Heart left ventricle (tissue), 16 donors: Measurements from ENCODE around the gene DDTL. TPM values are rescaled to one million over a fixed set of nuclear protein-coding genes. Genes with fewer than 3 reads are reported as not detected.
"Not testable (repeated sequence)": the region's sequence is repeated elsewhere in the genome, so short reads cannot be mapped to it uniquely, and the experiment has no call there.

ENCODE experiments used
- ATAC-seq, 4 donors: fragments of 200-7000 bp; cut with Tn5 transposase; one replicate each; pipeline ENCODE4 v1.9.1; 2020 to 2022; ENCODE audit warnings: moderate library complexity in 4 of 4, mild to moderate bottlenecking in 3 of 4, moderate number of reproducible peaks in 1 of 4
- DNase-seq, 5 donors: peaks; one replicate each; pipeline ENCODE4 v3.0.0-alpha.2; 2020
- H3K27ac ChIP-seq, 12 donors: fragments of 200-600 bp; sonication (generic) in 4 of 12; one replicate each; pipeline versions ENCODE4 v1.5.0 to v1.8.0; 2016 to 2022; ENCODE audit warnings: mild to moderate bottlenecking in 2 of 12
- H3K27me3 ChIP-seq, 9 donors: fragments of 200-600 bp; sonication (generic) in 2 of 9; one replicate each; pipeline versions ENCODE4 v1.5.1 to v1.8.0; 2016 to 2022; ENCODE audit warnings: mild to moderate bottlenecking in 3 of 9
- H3K36me3 ChIP-seq, 9 donors: fragments of 200-600 bp; sonication (generic) in 2 of 9; one replicate each; pipeline versions ENCODE4 v1.5.0 to v1.8.0; 2018 to 2022; ENCODE audit warnings: mild to moderate bottlenecking in 2 of 9
- H3K4me1 ChIP-seq, 12 donors: fragments of 200-600 bp; sonication (generic) in 4 of 12; one replicate each; pipeline versions ENCODE4 v1.5.0 to v1.8.0; 2016 to 2022; ENCODE audit warnings: mild to moderate bottlenecking in 3 of 12
- H3K4me3 ChIP-seq, 12 donors: fragments of 200-600 bp; sonication (generic) in 4 of 12; one replicate each; pipeline versions ENCODE4 v1.5.0 to v1.8.0; 2017 to 2022; ENCODE audit warnings: mild to moderate bottlenecking in 9 of 12, moderate library complexity in 4 of 12
- H3K9me3 ChIP-seq, 12 donors: fragments of 200-600 bp; sonication (generic) in 4 of 12; one replicate each; pipeline versions ENCODE4 v1.5.0 to v1.8.0; 2016 to 2022; ENCODE audit warnings: mild to moderate bottlenecking in 1 of 12
- CTCF ChIP-seq, 12 donors: fragments of 200-600 bp; sonication (generic) in 4 of 12; IDR thresholded peaks; one replicate each; pipeline versions ENCODE4 v1.5.0 to v1.8.0; 2018 to 2022; ENCODE audit warnings: antibody characterized with exemption in 12 of 12, mild to moderate bottlenecking in 5 of 12
- POLR2A ChIP-seq, 2 donors: fragments of 450-650 bp; IDR thresholded peaks; one replicate each; pipeline ENCODE4 v1.6.1; 2017; ENCODE audit warnings: antibody characterized with exemption in 2 of 2, mild to moderate bottlenecking in 2 of 2, moderate library complexity in 2 of 2
- WGBS, 4 donors: extraction: QIAGEN DNeasy Blood & Tissue Kit in 2 of 4; methylation state at CpG; one replicate each; pipeline versions ENCODE4 v1.1.5 to v1.1.7; 2013 to 2018; 5-methylcytosine and 5-hydroxymethylcytosine counted together
- intact Hi-C, 10 donors: fragments of 100-400 bp; cut with DNase I; formaldehyde crosslinking; loops; one replicate each; pipeline versions ENCODE4 v1.11.1 to v1.14.2; 2022
- polyA plus RNA-seq, 2 donors: library from polyadenylated mRNA; stranded (reverse); fragments of 200-250 nt; gene quantifications; one replicate each; pipeline ENCODE4 v1.2.3, GENCODE V29; 2013
- total RNA-seq, 9 donors: library from RNA; depleted of rRNA in 2 of 9; stranded (reverse); fragments of >200 nt in 2 of 9; fragmentation: NEBNext Ultra II Directional in 3 of 9; extraction: Animal tissue kit (Norgen Biotek cat#: 25700) in 3 of 9; gene quantifications; one replicate each; pipeline versions ENCODE4 v1.1.0 to v1.2.4, GENCODE V29; 2016 to 2023
- donor health status: ischemic (EF 13 %, LVEDD 7.1; RV severe dilation, severe dysfunction).
- donor health status: healthy with polysubstance abuse.
- donor health status: DM: no; HTN: yes; CAD: no.
- donor health status: DM: no; HTN: no; CAD: no.
- donor health status: ischemic (EF 25% LVEDD 6.9; RV normal size, moderate dysfunction).
- donor health status: ischemic (EF 25% LVEDD 5.7; RV mildly dilated, moderate dysfunction).
- donor health status: healthy.
- donor health status: DM: yes; HTN: yes; CAD: no.
- donor health status: ischemic (EF 35%, LVEDD 5.7; RV mildly dilated, moderate dysfunction).
- donor health status: nonischemic (EF 11% LVEDD 7.7; RV severe dilation, severe dysfunction).
- donor health status: DM: yes; HTN: yes; CAD: no.
- donor health status: PGD.
- donor health status: ischemic (EF 29% LVEDD 5.4; RV normal size, mild dysfunction).
- donor health status: nonischemic (EF 23%, LVEDD 6.1; RV moderate dilation, normal function).

DDTL gene
- total and polyA plus RNA-seq, 11 donors = 1.1 to 6.7 (median 2.2) TPM; not detected in 4

GRCh38 chr22:23969071-23969470 is 2.4 kb downstream of the DDTL start:
- Histone ChIP-seq H3K36me3 (peaks cover 0 to 30% (median 26%) of the 10 kb centered on the region in 9 donors), H3K9me3 (no peaks in the 10 kb centered on the region), H3K4me1 (peaks cover 0 to 22% (median 1%) of the 10 kb centered on the region in 12 donors), H3K27me3 (no peaks in the 10 kb centered on the region), H3K27ac (no peak overlapping the region), H3K4me3 (no peak overlapping the region)
- TF ChIP-seq POLR2A (IDR thresholded peaks at IDR 0.05) = no peak
- TF ChIP-seq CTCF (IDR thresholded peaks at IDR 0.05) = no peak
- no peak for DNase-seq
- ATAC-seq = no peak
- 87 to 100% (median 91%) methylated on average over 2 to 3 of the region's 3 CpGs for WGBS, 4 donors
- intact Hi-C loops = loop anchor here in 2 of 10 donors (5.0 kb wide), 1 partner anchor 37 kb away; no protein-coding TSS in a partner anchor

DNA sequence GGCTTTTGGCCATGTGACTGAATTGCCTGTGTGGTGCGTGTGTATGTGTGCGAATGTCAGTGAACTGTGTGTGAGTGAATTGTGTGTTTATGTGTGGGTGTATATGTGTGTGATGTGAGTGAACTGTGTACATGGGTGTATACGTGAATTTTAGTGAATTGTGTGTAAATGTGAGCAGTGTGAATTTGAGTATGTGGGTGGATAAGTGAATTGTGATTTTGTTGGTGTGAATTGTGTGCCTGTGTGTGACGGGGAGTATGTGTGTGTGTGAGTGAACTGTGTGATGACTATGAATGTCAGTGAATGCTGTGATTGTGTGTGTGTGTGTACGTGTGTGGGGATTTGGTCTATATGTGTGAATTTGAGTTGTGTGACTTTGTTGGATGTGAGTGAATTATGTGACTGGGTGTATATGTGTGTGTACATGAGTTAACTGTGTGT is 3.5 kb downstream of the DDTL start:
- no peaks in the 10 kb centered on the region for H3K27me3 ChIP-seq
- peaks cover 0 to 22% (median 1%) of the 10 kb centered on the region in 12 donors for H3K4me1 ChIP-seq
- peaks cover 0 to 30% (median 26%) of the 10 kb centered on the region in 9 donors for H3K36me3 ChIP-seq
- no peak overlapping the region for H3K27ac ChIP-seq
- TF ChIP-seq CTCF (IDR thresholded peaks at IDR 0.05) (no peak), POLR2A (IDR thresholded peaks at IDR 0.05) (no peak)
- no peaks in the 10 kb centered on the region for H3K9me3 ChIP-seq
- H3K4me3 ChIP-seq = no peak overlapping the region
- no peak for ATAC-seq
- no peak for DNase-seq
- WGBS, 4 donors = 63 to 80% (median 75%) methylated on average over 5 of the region's 5 CpGs
- intact Hi-C loops = loop anchor here in 3 of 10 donors (5.0 kb wide), 2 partner anchors 38 to 43 kb away; no protein-coding TSS in a partner anchor

GRCh38 chr22:23970816-23971486 is 4.3 kb downstream of the DDTL start:
- Histone ChIP-seq H3K4me3 (no peak overlapping the region), H3K36me3 (peaks cover 0 to 30% (median 26%) of the 10 kb centered on the region in 9 donors), H3K27ac (no peak overlapping the region), H3K9me3 (no peaks in the 10 kb centered on the region), H3K27me3 (no peaks in the 10 kb centered on the region), H3K4me1 (peaks cover 0 to 22% (median 1%) of the 10 kb centered on the region in 12 donors)
- intact Hi-C loops = loop anchor here in 3 of 10 donors (5.0 kb wide), 2 partner anchors 39 to 44 kb away; no protein-coding TSS in a partner anchor
- DNase-seq (peak in 1 of 5 donors; percentile 24), ATAC-seq (no peak)
- 50 to 79% (median 69%) methylated on average over 5 to 6 of the region's 6 CpGs for WGBS, 4 donors
- TF ChIP-seq CTCF (IDR thresholded peaks at IDR 0.05) (no peak), POLR2A (IDR thresholded peaks at IDR 0.05) (no peak)

DNA sequence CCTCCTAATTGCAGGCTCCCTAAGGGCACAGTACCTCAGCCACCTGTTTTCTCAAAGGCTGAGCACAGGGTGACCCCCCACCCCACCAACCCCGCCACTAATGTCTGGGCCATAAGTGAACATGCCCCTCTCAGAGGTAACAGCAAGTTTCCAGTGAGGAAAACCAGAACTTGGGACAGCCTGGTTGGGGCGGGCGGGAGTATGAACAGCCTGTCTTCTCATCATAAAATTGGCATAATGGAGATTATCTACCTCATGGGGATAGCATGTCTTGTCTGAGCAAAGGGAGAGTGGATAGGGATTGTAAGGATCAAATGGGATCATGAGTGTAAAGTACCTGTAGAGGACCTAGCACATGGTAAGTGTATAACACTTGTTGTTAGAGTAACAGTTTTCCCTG is 5.2 kb downstream of the DDTL start:
- H3K27ac ChIP-seq, ATAC-seq: not testable (repeated sequence)
- 84 to 97% (median 91%) methylated on average over 3 of the region's 3 CpGs for WGBS, 4 donors

DNA sequence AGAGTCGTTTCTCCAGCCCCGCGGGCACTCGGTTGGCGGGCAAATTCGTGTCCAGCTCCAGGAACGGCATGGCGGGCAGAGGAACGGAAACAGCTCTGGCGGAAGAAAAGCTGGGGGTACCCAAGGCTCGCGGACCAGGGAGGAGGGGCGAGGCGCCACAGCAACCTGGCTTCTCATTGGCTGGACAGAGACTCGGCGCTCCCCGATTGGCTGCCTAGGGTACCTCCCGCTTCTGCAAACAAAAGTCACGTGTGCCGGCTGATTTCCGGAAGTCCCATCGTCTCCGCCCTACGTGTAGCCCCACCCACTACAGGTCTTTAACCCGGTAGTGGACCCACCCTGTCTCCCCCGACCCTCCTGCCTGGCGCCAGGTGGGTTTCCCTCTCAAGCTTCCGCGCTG is 7.7 kb downstream of the DDTL start, which contains the start of gene DDT:
DDT (minus strand) TSS at position 97 of the 400 bp plus-strand sequence; CDS start at position 70, 27 bp downstream.
- WGBS, 4 donors = no CpG with 5 or more reads among the region's 29 CpGs
- not testable (repeated sequence) for H3K27me3 ChIP-seq, H3K27ac ChIP-seq, DNase-seq, H3K9me3 ChIP-seq
- Histone ChIP-seq H3K36me3 (peaks cover 0 to 26% (median 23%) of the 10 kb centered on the region in 9 donors), H3K4me3 (peak within 1 kb of the TSS in 1 of 12 donors; percentile 28), H3K4me1 (peaks cover 0 to 18% (median 1%) of the 10 kb centered on the region in 12 donors)
- peak; percentile 92 to 98 (median 96) for ATAC-seq
- intact Hi-C loops = loop anchor here in 3 of 10 donors (5.0 kb wide), 2 partner anchors 42 to 47 kb away; no protein-coding TSS in a partner anchor

More for the DNA sequence above, 5.2 kb downstream of the DDTL start:
- peaks cover 0 to 30% (median 26%) of the 10 kb centered on the region in 9 donors for H3K36me3 ChIP-seq
- intact Hi-C loops = loop anchor here in 3 of 10 donors (5.0 kb wide), 2 partner anchors 40 to 45 kb away; no protein-coding TSS in a partner anchor
- DNase-seq, H3K27me3 ChIP-seq, H3K4me3 ChIP-seq, H3K9me3 ChIP-seq: not testable (repeated sequence)
- peaks cover 0 to 22% (median 1%) of the 10 kb centered on the region in 12 donors for H3K4me1 ChIP-seq

GRCh38 chr22:23974836-23975352 is 8.2 kb downstream of the DDTL start:
- peak overlapping the region in 1 of 12 donors; percentile 28 for H3K4me3 ChIP-seq
- 24 to 27% (median 25%) methylated on average over 7 to 10 of the region's 27 CpGs; no CpG with 5 or more reads in 1 of the 4 donors for WGBS, 4 donors
- not testable (repeated sequence) for H3K27me3 ChIP-seq, H3K27ac ChIP-seq, H3K9me3 ChIP-seq, DNase-seq
- intact Hi-C loops = loop anchor here in 3 of 10 donors (5.0 kb wide), 2 partner anchors 43 to 48 kb away; no protein-coding TSS in a partner anchor
- peaks cover 0 to 13% (median 0%) of the 10 kb centered on the region in 12 donors for H3K4me1 ChIP-seq
- ATAC-seq = peak; percentile 8 to 53 (median 38)
- H3K36me3 ChIP-seq = peaks cover 0 to 21% (median 19%) of the 10 kb centered on the region in 9 donors

DNA sequence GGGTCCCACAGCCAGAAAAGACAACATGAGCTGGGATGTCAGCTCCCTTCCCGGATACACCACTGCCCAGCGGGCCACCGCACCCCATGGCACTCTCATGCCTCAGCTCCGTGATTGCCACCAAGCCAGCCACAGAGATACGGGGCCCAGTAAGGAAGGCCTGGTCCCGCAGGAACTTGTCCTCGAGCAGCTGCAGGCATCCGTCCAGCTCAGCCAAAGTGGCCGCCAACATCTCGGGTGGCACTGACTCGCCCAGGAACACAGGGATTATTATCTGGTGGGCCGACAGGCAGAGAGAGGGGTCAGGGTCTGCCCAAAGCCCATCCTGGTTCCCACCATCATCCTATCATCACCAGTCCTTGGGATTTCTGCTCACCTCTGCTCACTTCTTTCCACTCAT is 10.6 kb downstream of the DDTL start:
- ATAC-seq, H3K27me3 ChIP-seq, DNase-seq, H3K4me1 ChIP-seq, H3K36me3 ChIP-seq, H3K27ac ChIP-seq, H3K9me3 ChIP-seq, H3K4me3 ChIP-seq, intact Hi-C loops: not testable (repeated sequence)
- 79 to 81% methylated on average over 7 of the region's 12 CpGs; no CpG with 5 or more reads in 2 of the 4 donors for WGBS, 4 donors
